ENCODE measurements around the gene KLHL11.

The KLHL11 gene

DNA sequence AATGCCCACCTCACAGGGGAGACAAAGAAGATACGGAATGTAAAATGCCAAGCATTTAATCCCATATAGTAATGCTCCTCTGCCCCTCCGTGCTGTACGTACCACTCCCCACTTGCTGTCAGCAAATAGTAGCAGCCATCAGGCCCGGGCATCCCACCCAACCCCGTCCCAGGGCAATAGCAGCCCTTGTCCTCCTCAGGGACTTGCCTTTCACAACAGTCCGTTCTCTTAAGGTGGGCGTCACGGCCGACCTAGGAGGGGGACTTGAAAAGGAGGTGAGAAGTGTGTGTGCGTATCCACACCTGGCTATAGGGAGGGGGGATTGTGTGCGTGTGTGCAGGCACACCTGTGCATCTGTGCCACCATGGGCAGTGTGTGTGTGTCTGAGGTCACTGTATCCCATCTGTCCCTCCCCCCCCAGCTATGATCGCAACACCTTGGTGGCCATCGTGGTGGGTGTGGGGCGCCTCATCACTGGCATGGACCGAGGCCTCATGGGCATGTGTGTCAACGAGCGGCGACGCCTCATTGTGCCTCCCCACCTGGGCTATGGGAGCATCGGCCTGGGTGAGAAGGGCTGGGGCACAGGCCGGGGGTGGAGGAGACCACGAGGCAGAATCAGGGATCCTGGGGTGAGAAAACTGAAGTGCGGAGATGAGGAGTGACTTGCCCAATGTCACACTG is 48.4 kb downstream of the KLHL11 start:
- TF ChIP-seq, protein P1, sequence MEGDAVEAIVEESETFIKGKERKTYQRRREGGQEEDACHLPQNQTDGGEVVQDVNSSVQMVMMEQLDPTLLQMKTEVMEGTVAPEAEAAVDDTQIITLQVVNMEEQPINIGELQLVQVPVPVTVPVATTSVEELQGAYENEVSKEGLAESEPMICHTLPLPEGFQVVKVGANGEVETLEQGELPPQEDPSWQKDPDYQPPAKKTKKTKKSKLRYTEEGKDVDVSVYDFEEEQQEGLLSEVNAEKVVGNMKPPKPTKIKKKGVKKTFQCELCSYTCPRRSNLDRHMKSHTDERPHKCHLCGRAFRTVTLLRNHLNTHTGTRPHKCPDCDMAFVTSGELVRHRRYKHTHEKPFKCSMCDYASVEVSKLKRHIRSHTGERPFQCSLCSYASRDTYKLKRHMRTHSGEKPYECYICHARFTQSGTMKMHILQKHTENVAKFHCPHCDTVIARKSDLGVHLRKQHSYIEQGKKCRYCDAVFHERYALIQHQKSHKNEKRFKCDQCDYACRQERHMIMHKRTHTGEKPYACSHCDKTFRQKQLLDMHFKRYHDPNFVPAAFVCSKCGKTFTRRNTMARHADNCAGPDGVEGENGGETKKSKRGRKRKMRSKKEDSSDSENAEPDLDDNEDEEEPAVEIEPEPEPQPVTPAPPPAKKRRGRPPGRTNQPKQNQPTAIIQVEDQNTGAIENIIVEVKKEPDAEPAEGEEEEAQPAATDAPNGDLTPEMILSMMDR (IDR thresholded peaks at IDR 0.05; ENCODE audit: low read depth, low read length, missing control alignments) = no peak
- no peak for DNase-seq (ENCODE audit: low read depth)
- no peak overlapping the region for H3K4me3 ChIP-seq (ENCODE audit: low read depth, low read length)

DNA sequence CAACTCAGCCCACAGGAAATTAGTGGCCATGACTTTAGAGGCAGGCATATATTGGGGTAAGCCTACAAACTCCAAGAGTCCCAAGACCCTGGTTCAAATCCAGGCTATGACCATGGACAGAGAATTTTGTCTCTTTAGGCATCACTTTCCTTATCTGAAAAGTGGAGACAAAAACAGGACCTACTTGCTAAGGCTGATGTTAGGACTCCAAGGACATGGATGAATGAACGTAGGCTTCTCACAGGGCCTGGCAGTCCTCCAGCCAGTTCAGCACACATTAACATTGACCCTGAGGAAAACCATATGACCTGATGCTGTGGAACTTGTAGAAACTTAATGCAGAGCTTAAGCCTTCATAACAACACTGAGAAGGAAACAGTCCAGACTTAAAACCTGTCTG is 51.0 kb downstream of the KLHL11 start:
- no peak overlapping the region for H3K4me3 ChIP-seq (ENCODE audit: low read depth, low read length)
- DNase-seq (ENCODE audit: low read depth) = no peak
- TF ChIP-seq, protein P1 (IDR thresholded peaks at IDR 0.05; ENCODE audit: low read depth, low read length, missing control alignments) = no peak

DNA sequence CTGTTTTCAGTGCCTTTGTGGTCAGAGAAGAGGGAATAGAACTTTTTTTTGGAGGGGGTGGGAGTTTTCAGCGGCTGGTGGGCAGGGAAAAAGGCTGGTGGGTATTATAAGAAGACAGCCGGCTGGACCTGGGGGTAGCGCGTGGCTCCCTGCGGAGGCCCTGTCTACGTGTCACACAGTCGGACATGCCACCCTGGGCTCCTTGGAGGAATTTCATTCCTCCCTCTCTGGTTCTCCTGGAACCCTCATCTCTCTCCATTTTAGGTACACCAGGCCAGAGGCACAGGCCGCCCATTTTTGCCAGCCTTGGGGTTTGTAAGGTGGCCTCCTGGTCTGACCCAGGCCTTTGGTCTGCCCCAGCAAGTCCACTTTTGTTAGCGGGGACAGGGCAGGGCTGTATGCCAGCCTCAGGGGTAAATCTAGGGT is 51.5 kb downstream of the KLHL11 start:
- H3K4me3 ChIP-seq (ENCODE audit: low read depth, low read length) = no peak overlapping the region
- DNase-seq (ENCODE audit: low read depth) = no peak
- TF ChIP-seq, protein P1 (IDR thresholded peaks at IDR 0.05; ENCODE audit: low read depth, low read length, missing control alignments) = no peak

DNA sequence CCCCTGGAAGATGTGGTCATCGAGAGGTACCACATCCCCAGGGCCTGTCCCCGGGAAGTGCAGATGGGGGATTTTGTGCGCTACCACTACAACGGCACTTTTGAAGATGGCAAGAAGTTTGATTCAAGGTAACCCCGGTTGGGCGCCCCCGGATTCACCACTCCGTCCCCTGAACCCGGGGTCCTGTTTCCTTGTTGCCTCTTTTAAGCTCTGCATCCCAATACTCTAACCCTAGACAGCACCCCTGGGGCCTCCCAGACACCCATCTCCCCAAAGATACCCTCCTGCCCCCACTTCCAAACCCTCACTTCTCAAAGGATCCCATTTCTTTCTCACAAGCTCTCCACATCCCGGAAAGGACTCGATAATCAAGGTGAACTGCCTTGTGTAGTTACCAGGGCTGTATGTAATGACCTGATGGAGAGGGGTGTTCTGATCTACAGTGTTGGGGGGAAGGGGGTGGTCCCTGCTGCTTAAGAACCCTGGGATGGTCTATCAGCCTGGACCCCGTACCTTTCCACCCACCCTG is 52.0 kb downstream of the KLHL11 start:
- H3K4me3 ChIP-seq (ENCODE audit: low read depth, low read length) = no peak overlapping the region; the same call in 1 of the 2 replicates
- no peak for DNase-seq (ENCODE audit: low read depth)
- TF ChIP-seq, protein P1 (IDR thresholded peaks at IDR 0.05; ENCODE audit: low read depth, low read length, missing control alignments) = no peak

DNA sequence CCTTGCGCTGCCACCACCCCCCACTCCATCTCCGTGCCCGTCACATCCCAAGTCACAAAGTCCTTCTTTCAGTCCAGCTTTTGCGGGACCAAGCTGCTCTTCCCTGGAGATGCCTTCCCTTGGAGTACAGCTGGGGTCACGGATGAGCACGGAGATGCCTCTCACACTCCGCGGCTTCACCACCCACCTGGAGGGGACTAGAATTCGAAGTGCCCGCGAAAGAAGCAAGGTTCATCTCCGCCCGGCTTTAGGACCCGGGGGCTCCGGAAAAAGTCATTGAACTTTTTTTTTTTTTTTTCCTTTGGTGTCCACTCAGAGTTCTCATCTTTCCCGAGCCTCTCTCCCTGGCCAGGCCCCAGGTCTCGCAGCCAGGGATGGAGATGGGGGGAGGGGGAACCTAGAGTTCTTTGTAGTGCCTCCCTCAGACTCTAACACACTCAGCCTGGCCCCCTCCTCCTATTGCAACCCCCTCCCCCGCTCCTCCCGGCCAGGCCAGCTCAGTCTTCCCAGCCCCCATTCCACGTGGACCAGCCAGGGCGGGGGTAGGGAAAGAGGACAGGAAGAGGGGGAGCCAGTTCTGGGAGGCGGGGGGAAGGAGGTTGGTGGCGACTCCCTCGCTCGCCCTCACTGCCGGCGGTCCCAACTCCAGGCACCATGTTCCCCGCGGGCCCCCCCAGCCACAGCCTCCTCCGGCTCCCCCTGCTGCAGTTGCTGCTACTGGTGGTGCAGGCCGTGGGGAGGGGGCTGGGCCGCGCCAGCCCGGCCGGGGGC is 52.7 kb downstream of the KLHL11 start, which contains the start of gene FKBP10:
Gene FKBP10, plus strand, starts transcription at position 624 of the 771 bp plus-strand sequence. Its CDS starts 31 bp downstream, at position 655.
- H3K4me3 ChIP-seq (ENCODE audit: low read depth, low read length) = peak within 1 kb of the TSS; percentile 65
- TF ChIP-seq, protein P1 (IDR thresholded peaks at IDR 0.05; ENCODE audit: low read depth, low read length, missing control alignments) = no peak
- DNase-seq (ENCODE audit: low read depth) = no peak

DNA sequence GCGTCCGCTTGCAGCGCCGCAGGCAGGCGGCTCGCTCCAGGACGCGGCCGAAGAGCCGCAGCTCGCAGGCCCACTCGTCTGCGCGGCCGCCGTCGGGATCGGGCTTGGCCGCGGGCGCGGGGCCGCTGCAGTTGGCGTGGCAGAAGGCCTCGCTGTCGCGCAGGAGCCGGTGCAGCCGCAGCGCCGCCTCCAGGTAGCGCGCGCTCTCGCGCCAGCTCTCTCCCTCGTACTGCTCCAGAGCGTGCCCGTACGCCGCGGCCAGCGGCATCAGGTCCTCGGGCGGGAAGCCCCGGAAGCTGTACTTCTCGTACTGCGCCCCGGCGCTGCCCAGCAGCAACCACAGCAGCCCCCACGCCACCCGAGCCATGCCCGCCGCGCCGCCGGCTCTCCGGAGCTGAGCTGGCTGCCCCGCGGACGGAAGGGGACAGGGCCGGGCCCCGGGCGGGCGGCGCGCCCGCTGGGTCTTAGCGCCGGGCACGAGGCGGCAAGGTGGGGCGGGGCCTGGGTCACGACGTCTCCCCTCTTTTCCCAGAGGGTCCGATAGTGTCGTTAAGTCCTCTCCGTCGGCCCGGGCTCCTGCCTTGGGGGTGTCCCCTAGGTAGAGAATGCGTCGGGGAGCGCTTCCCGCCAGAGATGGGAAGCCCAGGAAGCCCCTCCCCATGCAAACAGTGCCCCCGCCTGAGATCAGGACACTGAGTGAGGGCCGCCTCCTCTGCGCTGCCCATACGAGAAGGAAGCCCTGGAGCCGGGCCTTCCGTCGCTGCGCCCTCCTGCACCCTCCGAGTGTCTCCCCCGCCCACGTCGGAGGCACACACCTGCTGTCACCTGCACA is 53.5 kb downstream of the KLHL11 start, which contains the start of gene P3H4:
Gene P3H4, minus strand, starts transcription at position 401 of the 832 bp plus-strand sequence. Its CDS starts 34 bp downstream, at position 367.
- TF ChIP-seq, protein P1 (IDR thresholded peaks at IDR 0.05; ENCODE audit: low read depth, low read length, missing control alignments) = peak; percentile 73
- no peak for DNase-seq (ENCODE audit: low read depth)

More for the DNA sequence above, 53.5 kb downstream of the KLHL11 start, which contains the start of gene P3H4:
- H3K4me3 ChIP-seq (ENCODE audit: low read depth, low read length) = peak within 1 kb of the TSS; percentile 65
